ENCODE results near the gene RELN.

GRCh38 chr7:103504505-103505135 is 484.8 kb downstream of the RELN start:
- TF ChIP-seq, protein P1, sequence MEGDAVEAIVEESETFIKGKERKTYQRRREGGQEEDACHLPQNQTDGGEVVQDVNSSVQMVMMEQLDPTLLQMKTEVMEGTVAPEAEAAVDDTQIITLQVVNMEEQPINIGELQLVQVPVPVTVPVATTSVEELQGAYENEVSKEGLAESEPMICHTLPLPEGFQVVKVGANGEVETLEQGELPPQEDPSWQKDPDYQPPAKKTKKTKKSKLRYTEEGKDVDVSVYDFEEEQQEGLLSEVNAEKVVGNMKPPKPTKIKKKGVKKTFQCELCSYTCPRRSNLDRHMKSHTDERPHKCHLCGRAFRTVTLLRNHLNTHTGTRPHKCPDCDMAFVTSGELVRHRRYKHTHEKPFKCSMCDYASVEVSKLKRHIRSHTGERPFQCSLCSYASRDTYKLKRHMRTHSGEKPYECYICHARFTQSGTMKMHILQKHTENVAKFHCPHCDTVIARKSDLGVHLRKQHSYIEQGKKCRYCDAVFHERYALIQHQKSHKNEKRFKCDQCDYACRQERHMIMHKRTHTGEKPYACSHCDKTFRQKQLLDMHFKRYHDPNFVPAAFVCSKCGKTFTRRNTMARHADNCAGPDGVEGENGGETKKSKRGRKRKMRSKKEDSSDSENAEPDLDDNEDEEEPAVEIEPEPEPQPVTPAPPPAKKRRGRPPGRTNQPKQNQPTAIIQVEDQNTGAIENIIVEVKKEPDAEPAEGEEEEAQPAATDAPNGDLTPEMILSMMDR (IDR thresholded peaks at IDR 0.05 in 2 of 3, conservative IDR thresholded peaks at IDR 0.05 in 1 of 3; ENCODE audit: borderline replicate concordance in 1 of 3, insufficient read depth in 1 of 3, low read depth in 2 of 3, low read length in 2 of 3) = no peak
- TF ChIP-seq MAX (IDR thresholded peaks at IDR 0.05) = no peak

All from HCT116 (cell line).